HUDEP-2 (cell line): ENCODE results near the gene ERVW-1.
"Not testable (repeated sequence)": the region's sequence is repeated elsewhere in the genome, so short reads cannot be mapped to it uniquely, and the experiment has no call there.

ENCODE experiments used
- DNase-seq, 76 experiments: peaks; one replicate each; lab custom pipeline; 2025; ENCODE audit not compliant: unreplicated experiment in 76 of 76; lab: John Stamatoyannopoulos, UW

Gene ERVW-1, protein sequence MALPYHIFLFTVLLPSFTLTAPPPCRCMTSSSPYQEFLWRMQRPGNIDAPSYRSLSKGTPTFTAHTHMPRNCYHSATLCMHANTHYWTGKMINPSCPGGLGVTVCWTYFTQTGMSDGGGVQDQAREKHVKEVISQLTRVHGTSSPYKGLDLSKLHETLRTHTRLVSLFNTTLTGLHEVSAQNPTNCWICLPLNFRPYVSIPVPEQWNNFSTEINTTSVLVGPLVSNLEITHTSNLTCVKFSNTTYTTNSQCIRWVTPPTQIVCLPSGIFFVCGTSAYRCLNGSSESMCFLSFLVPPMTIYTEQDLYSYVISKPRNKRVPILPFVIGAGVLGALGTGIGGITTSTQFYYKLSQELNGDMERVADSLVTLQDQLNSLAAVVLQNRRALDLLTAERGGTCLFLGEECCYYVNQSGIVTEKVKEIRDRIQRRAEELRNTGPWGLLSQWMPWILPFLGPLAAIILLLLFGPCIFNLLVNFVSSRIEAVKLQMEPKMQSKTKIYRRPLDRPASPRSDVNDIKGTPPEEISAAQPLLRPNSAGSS

DNA sequence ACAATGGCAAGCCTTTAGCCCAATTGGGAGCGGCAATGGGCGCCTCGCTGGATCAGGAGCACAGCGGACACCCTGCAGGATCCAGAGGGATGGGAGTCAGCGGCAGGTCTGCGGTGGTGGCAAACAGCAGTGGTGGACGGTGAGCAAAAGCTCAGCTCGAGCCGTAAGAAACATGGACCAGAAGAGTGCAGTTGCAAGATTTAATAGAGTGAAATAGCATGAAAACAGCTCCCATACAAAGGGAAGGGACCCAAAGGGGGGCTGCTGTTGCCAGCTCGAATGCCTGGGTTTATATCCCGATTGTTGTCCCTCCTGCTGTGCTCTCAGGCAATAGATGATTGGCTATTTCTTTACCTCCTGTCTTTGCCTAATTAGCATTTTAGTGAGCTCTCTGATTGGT is at the start of gene ERVW-1:
Gene ERVW-1 (minus strand): TSS at position 266 of the 400 bp plus-strand sequence. CDS start 7,565 bp downstream, outside the sequence.
- DNase-seq, result not testable (repeated sequence)

- DNase-seq, result no peak
These were observed 45.4 kb upstream of the ERVW-1 start for GRCh38 chr7:92523110-92523509.

- DNase-seq, result no peak
These were observed 42.3 kb upstream of the ERVW-1 start for GRCh38 chr7:92520024-92520423.

DNA sequence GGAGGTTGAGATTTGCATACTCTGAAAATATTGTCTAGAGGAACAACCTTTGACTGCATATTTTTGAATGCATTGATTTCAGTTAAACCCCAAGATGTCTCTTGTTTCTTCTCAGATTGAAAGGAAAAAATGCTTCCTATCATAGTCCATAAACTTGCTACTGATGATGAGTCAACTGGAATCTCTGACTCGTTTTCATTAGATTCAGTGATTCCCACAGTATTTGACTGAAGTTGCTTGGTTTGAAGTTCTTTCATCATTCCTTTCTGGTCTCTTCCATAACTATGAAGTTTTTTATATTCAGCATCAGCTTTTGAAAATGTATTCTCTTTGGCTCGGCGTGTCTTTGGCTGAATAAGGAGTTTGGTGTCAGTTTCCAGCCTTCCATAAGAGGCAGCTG is 39.9 kb upstream of the ERVW-1 start:
- no peak for DNase-seq

- DNase-seq, result no peak
These were observed 35.6 kb upstream of the ERVW-1 start for GRCh38 chr7:92513167-92513902.

DNA sequence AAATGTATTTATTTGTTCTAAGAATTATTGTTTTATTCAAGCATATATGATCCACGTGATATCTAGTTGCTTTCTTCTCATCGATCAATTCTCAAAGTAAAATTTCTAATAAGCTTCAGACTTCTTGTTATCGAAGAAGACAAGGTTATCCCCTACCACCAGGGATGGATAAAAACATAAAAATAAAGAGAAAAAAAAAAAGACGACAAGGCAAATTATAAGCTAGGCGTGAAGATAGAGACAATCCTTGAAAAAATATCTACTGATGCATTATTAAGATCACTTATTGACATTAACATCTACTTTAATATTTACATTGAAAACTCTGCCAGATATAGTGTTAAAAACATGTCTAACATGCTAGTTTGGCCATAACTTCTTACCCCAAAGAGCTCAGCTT is 31.2 kb upstream of the ERVW-1 start:
- no peak for DNase-seq

GRCh38 chr7:92506363-92506762 is 28.6 kb upstream of the ERVW-1 start:
- DNase-seq, result no peak

DNA sequence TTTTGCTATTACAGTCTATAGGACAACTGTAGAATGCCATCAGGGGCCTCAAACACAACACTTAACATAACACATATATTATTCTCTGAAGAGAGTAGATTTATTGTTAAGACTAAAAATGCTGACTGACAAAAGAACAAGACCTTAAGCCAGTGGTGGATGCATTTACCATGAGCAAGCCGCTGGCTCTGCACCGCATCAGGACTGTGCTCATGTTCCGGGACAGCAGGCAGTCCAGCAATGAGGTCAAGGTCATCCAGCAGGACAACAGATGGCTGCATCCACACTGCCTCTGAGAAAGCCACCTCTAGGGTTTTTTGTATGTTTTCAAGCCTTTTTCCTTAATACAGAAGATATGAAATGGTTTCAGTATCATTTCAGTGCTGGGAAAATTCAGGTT is 26.8 kb upstream of the ERVW-1 start:
- DNase-seq, result no peak

- DNase-seq, result no peak
These were observed 26.0 kb upstream of the ERVW-1 start for GRCh38 chr7:92503767-92504166.

GRCh38 chr7:92498557-92498956 is 20.8 kb upstream of the ERVW-1 start:
- DNase-seq, result no peak

DNA sequence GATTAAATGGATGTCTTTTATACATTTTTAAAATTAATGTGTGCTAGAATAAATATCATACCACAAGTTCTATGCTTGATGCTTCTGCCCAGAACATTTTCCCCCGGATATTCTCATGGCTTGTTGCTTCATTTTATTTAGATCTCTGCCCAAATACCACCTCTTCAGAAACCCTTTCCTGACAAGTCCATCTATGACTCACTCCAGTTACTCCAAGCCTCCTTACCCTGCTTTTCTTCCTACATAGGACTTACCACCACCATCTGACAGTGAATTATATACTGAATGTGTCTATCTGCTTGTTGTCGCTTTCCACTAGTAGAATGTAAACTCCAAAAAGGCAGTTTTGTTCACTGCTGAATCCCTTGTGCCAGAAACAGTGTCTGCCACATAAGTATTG is 19.1 kb upstream of the ERVW-1 start:
- no peak for DNase-seq

DNA sequence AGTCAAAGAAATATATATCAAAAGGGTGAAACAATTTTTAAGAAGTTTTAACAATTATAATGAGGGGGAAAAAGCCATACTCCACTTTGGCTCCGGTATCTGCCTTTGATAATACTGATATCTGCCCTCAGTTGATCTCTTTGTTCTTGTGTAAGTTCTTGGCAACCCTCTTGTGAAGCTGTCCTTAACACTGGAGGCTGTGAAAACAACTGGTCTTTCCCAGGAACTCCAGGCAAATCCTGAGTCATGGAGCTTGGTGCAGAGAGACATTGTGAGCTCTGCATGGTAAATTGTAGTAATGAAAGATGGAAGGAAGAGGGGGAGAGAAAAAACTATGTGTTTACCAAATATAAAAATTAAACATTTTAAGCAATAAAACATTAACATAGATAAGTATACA is 11.9 kb upstream of the ERVW-1 start:
- DNase-seq, result no peak

DNA sequence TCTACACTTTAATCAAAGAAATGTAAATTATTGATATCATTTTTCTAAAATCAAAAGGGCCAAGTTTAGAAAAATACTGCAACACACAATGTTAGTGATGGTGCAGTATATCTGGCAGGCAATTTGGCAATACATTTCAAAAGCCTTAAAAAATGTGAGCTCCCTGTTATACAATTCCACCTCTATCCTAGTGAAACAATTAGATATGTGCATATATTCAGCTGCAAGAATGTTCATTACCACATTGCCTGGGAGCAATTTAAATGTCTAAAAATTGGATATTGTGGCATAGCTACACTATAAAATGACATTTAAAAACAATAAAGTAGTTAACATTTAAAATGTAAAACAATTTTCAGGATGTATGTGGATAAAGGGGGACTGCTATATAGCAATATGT is 10.1 kb upstream of the ERVW-1 start:
- DNase-seq, result no peak

DNA sequence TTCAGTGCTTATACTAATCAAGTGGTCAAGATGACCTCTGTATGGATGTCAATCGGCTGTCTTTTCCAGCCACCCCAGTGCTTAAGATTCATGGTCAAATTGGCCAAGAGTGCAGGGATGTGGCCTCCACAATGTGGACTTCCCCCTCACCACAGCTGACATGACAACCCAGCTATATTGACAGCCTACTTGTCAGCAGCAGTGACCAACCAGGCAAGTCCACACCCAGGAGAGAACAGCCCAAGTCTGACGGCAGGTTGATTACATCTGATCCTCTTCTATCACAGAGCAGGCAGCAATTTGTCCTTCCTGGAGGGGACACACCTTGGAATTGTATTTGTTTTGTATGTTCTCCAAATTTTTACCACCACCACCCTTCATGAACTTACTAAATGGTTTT is 8.2 kb upstream of the ERVW-1 start:
- no peak for DNase-seq

DNA sequence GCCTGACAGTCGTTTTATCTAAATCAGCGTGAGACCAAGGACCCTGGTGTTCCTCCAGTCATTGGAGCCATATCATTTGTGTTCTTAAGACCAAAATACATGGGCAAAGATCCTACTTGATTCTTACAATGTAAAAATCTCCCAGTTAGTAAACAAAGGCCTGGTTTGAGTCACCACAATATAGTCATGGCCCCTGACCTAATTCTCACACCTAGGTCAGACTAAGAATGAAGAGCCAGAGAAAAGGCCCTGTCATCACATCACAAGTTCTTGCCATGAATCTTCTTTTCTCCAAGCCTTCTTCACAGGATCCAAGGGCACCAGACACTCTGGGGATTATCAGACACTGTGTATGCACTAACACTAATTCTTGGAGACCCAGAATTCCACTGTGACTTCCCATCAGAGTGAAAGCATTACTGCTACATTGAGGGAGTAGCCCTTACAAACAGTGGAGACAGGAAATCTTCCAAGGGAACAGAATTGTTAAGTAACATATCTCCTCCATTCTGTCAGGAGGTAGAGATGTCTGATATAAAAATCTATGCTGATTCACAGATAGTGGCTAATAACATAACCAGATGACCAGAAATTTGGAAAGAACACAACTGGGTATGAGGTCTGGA is 7.6 kb upstream of the ERVW-1 start:
- DNase-seq, result no peak

GRCh38 chr7:92484226-92484625 is 6.5 kb upstream of the ERVW-1 start:
- not testable (repeated sequence) for DNase-seq

DNA sequence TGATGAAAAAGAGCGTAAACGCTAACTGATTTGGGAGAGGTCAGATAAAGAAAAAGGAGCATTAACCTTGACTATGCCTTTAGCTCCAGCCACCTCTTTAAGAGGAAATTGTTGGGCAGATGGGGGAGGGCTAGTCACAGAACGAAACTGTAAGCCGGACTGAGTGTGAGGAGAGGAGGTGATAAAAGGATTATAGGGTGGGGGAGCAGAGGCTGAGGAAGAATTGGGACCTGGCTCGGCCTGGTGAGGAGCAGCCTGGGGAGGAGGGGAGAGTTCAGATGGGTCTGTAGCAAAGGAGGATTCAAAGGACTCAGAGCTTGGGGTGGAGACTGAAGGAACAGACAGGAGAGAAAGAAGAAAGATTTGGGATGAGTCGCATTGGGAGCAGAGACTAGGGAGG is 5.9 kb upstream of the ERVW-1 start:
- not testable (repeated sequence) for DNase-seq

- not testable (repeated sequence) for DNase-seq
These were observed 1.4 kb upstream of the ERVW-1 start for GRCh38 chr7:92479146-92479545.

DNA sequence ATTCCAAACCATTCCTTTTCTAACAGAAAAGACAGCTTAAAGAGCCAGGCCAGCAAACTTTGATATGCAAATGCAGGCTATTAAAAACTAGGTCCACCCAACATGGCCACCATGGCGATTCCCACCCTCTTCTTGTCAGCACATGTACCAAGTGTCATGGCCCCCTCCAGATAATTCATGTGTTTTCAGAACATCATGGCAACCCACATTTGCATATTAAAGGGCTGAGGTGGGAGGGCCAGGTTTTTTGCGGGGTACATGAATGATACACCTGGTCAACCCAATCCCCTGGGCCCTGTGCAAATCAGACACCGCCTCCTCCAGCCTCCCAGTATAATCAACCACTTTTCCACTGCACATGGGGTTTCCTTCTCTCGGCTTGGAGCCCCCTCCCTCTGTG is 965 bp upstream of the ERVW-1 start:
- DNase-seq, result no peak

GRCh38 chr7:92478095-92478494 is 349 bp upstream of the ERVW-1 start:
- DNase-seq, result no peak

- DNase-seq, result not testable (repeated sequence)
These were observed 1.7 kb downstream of the ERVW-1 start for GRCh38 chr7:92475851-92476590.
